ENCODE results near the gene WAC.
A peak's percentile ranks its signal among the peaks of the same experiment; 100 is the strongest.

Gene WAC

DNA sequence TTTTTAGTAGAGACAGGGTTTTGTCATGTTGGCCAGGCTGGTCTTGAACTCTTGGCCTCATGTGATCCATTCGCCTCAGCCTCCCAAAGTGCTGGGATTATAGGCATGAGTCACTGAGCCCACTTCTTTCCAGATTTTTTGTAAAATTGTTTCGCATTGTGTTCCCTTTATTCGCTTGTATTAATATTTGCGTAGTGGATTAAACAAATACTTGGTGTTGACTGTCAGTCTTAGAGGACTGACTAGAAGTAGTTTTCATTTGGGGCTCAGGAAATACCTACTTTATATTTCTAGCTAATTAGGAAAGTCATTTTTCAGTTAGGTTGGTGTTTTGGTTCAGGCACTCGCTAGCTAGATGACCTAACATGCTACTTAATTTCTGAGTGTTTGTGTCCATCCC, 11.1 kb downstream of the WAC start:
- H3K4me3 ChIP-seq (replicated peaks in 1 of 2; ENCODE audit: low read depth in 2 of 2, low read length in 2 of 2): no peak overlapping the region
- TF ChIP-seq, protein P1, sequence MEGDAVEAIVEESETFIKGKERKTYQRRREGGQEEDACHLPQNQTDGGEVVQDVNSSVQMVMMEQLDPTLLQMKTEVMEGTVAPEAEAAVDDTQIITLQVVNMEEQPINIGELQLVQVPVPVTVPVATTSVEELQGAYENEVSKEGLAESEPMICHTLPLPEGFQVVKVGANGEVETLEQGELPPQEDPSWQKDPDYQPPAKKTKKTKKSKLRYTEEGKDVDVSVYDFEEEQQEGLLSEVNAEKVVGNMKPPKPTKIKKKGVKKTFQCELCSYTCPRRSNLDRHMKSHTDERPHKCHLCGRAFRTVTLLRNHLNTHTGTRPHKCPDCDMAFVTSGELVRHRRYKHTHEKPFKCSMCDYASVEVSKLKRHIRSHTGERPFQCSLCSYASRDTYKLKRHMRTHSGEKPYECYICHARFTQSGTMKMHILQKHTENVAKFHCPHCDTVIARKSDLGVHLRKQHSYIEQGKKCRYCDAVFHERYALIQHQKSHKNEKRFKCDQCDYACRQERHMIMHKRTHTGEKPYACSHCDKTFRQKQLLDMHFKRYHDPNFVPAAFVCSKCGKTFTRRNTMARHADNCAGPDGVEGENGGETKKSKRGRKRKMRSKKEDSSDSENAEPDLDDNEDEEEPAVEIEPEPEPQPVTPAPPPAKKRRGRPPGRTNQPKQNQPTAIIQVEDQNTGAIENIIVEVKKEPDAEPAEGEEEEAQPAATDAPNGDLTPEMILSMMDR (IDR thresholded peaks at IDR 0.05; ENCODE audit: low read depth, low read length): no peak
- no peak for DNase-seq (ENCODE audit: low read depth in 2 of 2)

DNA sequence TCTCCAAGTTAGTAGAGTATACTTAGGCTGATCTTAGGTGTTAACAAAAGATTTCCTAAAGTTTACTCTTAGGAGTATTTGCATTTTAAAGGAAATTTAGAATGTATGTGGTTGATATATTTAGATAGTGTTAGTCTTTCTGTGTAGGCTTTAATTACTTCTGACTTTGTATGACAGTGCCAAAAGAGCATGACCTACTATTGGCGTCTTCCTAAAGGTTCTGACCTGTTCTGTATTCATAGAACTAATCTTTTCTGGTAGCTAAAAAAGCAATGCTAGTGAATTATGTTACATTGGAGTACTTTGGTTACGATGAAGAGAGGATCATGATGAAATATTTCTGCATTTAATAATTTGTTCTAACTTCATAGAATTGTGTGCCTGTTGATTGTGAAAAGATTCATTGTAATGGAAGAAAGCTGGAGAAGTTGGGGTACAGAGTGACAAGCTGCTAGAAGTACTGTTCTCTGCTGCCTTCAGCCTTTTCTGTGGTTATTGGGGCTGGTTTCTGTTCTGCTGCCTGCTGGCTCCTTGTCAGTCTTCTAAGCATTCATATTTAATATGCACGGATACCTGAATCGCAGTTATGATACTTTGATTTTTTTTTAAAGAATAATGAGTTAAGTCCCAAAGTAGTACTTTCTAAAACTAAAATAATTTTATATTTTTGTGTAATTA, 13.2 kb downstream of the WAC start:
- no peak for DNase-seq (ENCODE audit: low read depth in 2 of 2)
- TF ChIP-seq, protein P1 (IDR thresholded peaks at IDR 0.05; ENCODE audit: low read depth, low read length): no peak
- no peak overlapping the region for H3K4me3 ChIP-seq (replicated peaks in 1 of 2; ENCODE audit: low read depth in 2 of 2, low read length in 2 of 2)

DNA sequence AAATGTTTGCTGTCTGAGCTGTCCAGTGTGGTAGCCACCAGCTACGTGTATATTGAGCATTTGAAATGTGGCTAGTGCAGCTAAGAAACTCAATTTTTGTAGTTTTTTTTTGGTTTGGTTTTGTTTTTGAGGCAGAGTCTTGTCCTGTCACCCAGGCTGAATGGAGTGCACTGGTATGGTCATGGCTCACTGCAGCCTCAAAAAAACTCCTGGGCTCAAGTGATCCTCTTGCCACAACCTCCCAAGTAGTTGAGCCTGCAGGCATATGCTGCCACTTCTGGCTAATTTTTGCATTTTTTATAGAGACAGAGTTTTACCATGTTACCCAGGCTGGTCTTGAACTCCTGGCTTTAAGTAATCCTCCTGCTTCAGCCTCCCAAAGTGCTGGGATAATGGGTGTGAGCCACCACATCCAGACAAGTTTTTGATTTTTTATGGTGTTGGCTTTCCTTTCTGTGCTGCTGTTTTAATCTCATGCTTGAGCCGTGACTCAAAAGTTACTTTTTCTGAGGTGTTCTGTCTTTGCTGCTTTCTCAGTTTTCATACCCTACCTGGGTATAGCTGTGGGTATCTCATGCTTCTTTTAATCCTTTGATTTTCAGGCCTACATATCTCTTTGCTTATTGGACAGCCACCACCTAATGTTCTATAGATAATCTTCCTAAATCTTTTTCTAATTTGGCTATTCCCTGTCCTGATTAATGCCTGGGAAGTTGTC, 16.0 kb downstream of the WAC start:
- no peak for DNase-seq (ENCODE audit: low read depth in 2 of 2)
- no peak overlapping the region for H3K4me3 ChIP-seq (replicated peaks in 1 of 2; ENCODE audit: low read depth in 2 of 2, low read length in 2 of 2)
- TF ChIP-seq, protein P1 (IDR thresholded peaks at IDR 0.05; ENCODE audit: low read depth, low read length): no peak

DNA sequence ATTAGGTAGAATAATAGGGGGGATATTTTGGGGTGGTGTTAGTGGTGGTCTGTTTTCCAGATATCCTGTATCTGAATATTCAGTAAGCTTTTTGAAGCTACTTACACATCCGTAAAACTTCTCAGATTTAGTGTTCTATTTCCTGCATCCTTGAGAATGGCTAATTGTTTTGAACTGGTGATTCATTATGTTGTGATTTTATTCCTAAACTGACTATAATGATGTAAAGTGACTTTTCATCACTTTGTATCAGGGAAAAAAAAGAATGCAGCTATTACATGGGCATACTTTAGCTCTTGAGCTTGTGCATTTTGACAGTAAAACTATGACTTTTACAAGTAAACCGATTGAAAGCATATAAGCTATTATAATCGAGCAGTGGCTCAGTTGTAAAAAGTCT, 18.2 kb downstream of the WAC start:
- peak in 1 of 2 donors; percentile 25 for DNase-seq (ENCODE audit: low read depth in 2 of 2)
- TF ChIP-seq, protein P1 (IDR thresholded peaks at IDR 0.05; ENCODE audit: low read depth, low read length): no peak
- H3K4me3 ChIP-seq (replicated peaks in 1 of 2; ENCODE audit: low read depth in 2 of 2, low read length in 2 of 2): no peak overlapping the region

DNA sequence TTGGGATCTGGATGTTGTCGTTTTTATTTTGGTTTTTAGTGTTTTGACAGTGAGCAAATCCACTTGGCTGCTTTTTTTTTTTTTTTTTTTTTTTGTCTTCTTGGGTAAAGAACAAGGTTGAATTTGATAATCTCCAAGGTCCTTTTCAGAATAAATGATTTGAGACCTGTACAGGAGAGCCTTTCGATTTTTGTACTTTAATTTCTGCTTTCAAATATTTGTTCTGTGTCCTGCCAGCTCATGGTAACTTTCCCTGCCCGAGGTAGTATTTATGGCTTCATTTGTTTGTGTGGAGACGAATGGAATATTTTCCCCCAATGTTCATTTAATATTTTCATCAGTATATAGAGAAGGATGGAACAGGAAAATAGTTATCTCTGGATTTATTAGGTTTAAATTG, 19.9 kb downstream of the WAC start:
- TF ChIP-seq, protein P1 (IDR thresholded peaks at IDR 0.05; ENCODE audit: low read depth, low read length): no peak
- no peak overlapping the region for H3K4me3 ChIP-seq (replicated peaks in 1 of 2; ENCODE audit: low read depth in 2 of 2, low read length in 2 of 2)
- no peak for DNase-seq (ENCODE audit: low read depth in 2 of 2)

DNA sequence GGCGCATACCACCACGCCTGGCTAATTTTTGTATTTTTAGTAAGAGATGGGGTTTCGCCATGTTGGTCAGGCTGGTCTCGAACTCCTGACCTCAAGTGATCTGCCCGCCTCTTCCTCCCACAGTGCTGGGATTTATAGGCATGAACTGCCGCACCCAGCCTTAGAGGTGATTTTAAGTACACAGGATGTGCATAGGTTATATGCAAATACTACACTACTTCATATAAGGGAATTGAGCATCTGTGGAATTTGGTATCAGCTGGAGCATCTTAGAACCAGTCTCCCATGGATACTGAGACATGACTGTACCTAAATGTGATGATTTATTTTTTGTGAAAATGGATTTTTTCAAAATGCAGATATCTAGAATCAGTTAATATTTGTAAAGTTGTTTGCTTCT, 21.1 kb downstream of the WAC start:
- TF ChIP-seq, protein P1 (IDR thresholded peaks at IDR 0.05; ENCODE audit: low read depth, low read length): no peak
- DNase-seq (ENCODE audit: low read depth in 2 of 2): no peak
- H3K4me3 ChIP-seq (replicated peaks in 1 of 2; ENCODE audit: low read depth in 2 of 2, low read length in 2 of 2): no peak overlapping the region

All from cardiac fibroblast (primary cell).